ENCODE data around the gene RGS17. TPM values are rescaled to one million over a fixed set of nuclear protein-coding genes. Genes with fewer than 3 reads are reported as not detected.
A peak's percentile ranks its signal among the peaks of the same experiment; 100 is the strongest.

Gene RGS17
- total and polyA plus RNA-seq, 2 of the 13 experiments (the other 11 are each of a cell fraction or from before 2014, with no cell fraction given), result 0.04 TPM; not detected in 1

GRCh38 chr6:152982904-152983636 lies 148.0 kb downstream of the RGS17 start, which contains the start of gene FBXO5 (continued):
- TF ChIP-seq IRF9 (CRISPR knock-in tag; IDR thresholded peaks at IDR 0.05; ENCODE audit: borderline replicate concordance), result peak; percentile 11; the same call in 1 of the 2 replicates
- TF ChIP-seq HNRNPH1 (optimal IDR thresholded peaks at IDR 0.05; ENCODE audit: low read depth, low read length), result no peak
- TF ChIP-seq ZMYM4 (CRISPR knock-in tag; IDR thresholded peaks at IDR 0.05), result peak; percentile 49; the same call in 1 of the 2 replicates
- TF ChIP-seq EHMT2 (IDR thresholded peaks at IDR 0.05; ENCODE audit: borderline replicate concordance, low read depth, low read length), result no peak
- TF ChIP-seq, protein P1, sequence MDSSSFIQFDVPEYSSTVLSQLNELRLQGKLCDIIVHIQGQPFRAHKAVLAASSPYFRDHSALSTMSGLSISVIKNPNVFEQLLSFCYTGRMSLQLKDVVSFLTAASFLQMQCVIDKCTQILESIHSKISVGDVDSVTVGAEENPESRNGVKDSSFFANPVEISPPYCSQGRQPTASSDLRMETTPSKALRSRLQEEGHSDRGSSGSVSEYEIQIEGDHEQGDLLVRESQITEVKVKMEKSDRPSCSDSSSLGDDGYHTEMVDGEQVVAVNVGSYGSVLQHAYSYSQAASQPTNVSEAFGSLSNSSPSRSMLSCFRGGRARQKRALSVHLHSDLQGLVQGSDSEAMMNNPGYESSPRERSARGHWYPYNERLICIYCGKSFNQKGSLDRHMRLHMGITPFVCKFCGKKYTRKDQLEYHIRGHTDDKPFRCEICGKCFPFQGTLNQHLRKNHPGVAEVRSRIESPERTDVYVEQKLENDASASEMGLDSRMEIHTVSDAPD (CRISPR knock-in tag; IDR thresholded peaks at IDR 0.05), result 0 out of 2 replicates have a peak, but pooled peaks have one; percentile 8
- TF ChIP-seq TBX2 (CRISPR knock-in tag; IDR thresholded peaks at IDR 0.05; ENCODE audit: borderline replicate concordance), result peak; percentile 89
- peak; percentile 20; the same call in 1 of the 2 replicates for TF ChIP-seq ZNF703 (CRISPR knock-in tag; IDR thresholded peaks at IDR 0.05; ENCODE audit: borderline replicate concordance)
- peak; percentile 98; the same call in 1 of the 2 replicates for TF ChIP-seq ZFP82 (CRISPR knock-in tag; IDR thresholded peaks at IDR 0.05; ENCODE audit: borderline replicate concordance)
- no peak for TF ChIP-seq NR2F1 (CRISPR knock-in tag; IDR thresholded peaks at IDR 0.05)
- no peak for TF ChIP-seq FOXK2 (IDR thresholded peaks at IDR 0.05)
- TF ChIP-seq, protein P2, sequence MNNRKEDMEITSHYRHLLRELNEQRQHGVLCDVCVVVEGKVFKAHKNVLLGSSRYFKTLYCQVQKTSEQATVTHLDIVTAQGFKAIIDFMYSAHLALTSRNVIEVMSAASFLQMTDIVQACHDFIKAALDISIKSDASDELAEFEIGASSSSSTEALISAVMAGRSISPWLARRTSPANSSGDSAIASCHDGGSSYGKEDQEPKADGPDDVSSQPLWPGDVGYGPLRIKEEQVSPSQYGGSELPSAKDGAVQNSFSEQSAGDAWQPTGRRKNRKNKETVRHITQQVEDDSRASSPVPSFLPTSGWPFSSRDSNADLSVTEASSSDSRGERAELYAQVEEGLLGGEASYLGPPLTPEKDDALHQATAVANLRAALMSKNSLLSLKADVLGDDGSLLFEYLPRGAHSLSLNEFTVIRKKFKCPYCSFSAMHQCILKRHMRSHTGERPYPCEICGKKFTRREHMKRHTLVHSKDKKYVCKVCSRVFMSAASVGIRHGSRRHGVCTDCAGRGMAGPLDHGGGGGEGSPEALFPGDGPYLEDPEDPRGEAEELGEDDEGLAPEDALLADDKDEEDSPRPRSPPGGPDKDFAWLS (CRISPR knock-in tag; IDR thresholded peaks at IDR 0.05; ENCODE audit: borderline replicate concordance), result no peak
- peak; percentile 90 for TF ChIP-seq ZNF280B (CRISPR knock-in tag; IDR thresholded peaks at IDR 0.05; ENCODE audit: borderline replicate concordance)
- no peak for TF ChIP-seq MAFG (CRISPR knock-in tag; IDR thresholded peaks at IDR 0.05)
- no peak for TF ChIP-seq ZNF572 (CRISPR knock-in tag; IDR thresholded peaks at IDR 0.05)
- TF ChIP-seq SNAPC2 (CRISPR knock-in tag; IDR thresholded peaks at IDR 0.05), result no peak
- no peak for TF ChIP-seq ZFAT (CRISPR knock-in tag; conservative IDR thresholded peaks at IDR 0.05)
- no peak for TF ChIP-seq ZNF75D (CRISPR knock-in tag; IDR thresholded peaks at IDR 0.05; ENCODE audit: borderline replicate concordance)
- TF ChIP-seq ZBTB1 (CRISPR knock-in tag; IDR thresholded peaks at IDR 0.05; ENCODE audit: borderline replicate concordance), result no peak
- TF ChIP-seq, protein P3, sequence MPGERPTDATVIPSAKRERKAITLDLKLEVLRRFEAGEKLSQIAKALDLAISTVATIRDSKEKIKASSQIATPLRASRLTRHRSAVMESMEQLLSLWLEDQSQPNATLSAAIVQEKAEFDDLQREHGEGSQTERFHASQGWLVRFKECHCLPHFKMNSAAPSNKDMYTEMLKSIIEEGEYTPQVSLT (CRISPR knock-in tag; IDR thresholded peaks at IDR 0.05; ENCODE audit: borderline replicate concordance, low read depth), result 0 out of 2 replicates have a peak, but pooled peaks have one; percentile 72
- TF ChIP-seq, protein P4, sequence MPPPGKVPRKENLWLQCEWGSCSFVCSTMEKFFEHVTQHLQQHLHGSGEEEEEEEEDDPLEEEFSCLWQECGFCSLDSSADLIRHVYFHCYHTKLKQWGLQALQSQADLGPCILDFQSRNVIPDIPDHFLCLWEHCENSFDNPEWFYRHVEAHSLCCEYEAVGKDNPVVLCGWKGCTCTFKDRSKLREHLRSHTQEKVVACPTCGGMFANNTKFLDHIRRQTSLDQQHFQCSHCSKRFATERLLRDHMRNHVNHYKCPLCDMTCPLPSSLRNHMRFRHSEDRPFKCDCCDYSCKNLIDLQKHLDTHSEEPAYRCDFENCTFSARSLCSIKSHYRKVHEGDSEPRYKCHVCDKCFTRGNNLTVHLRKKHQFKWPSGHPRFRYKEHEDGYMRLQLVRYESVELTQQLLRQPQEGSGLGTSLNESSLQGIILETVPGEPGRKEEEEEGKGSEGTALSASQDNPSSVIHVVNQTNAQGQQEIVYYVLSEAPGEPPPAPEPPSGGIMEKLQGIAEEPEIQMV (CRISPR knock-in tag; IDR thresholded peaks at IDR 0.05; ENCODE audit: low read depth), result peak; percentile 57; the same call in 1 of the 2 replicates
